ENCODE data around the gene SFT2D1. TPM values are rescaled to one million over a fixed set of nuclear protein-coding genes. Genes with fewer than 3 reads are reported as not detected.

Gene SFT2D1
- total RNA-seq, 1 donor = 25.7 TPM

GRCh38 chr6:166315436-166315835 is 26.9 kb downstream of the SFT2D1 start:
- Histone ChIP-seq H3K4me1 (ENCODE audit: insufficient read depth, low read length) (no peaks in the 10 kb centered on the region), H4K20me1 (ENCODE audit: insufficient read depth, low read length) (no peaks in the 10 kb centered on the region), H3K4me3 (ENCODE audit: insufficient read depth, low read length) (no peak overlapping the region), H3K27me3 (ENCODE audit: insufficient read depth, low read length) (no peaks in the 10 kb centered on the region), H3K4me2 (ENCODE audit: insufficient read depth, low read length) (no peak overlapping the region), H3K36me3 (ENCODE audit: insufficient read depth, low read length) (no peaks in the 10 kb centered on the region), H3K27ac (ENCODE audit: low read depth, low read length) (no peak overlapping the region), H3K9me3 (ENCODE audit: low read depth, low read length) (no peaks in the 10 kb centered on the region), H3K79me2 (ENCODE audit: insufficient read depth, low read length) (no peaks in the 10 kb centered on the region), H2AFZ (ENCODE audit: low read length) (no peak overlapping the region)
- TF ChIP-seq, protein P1, sequence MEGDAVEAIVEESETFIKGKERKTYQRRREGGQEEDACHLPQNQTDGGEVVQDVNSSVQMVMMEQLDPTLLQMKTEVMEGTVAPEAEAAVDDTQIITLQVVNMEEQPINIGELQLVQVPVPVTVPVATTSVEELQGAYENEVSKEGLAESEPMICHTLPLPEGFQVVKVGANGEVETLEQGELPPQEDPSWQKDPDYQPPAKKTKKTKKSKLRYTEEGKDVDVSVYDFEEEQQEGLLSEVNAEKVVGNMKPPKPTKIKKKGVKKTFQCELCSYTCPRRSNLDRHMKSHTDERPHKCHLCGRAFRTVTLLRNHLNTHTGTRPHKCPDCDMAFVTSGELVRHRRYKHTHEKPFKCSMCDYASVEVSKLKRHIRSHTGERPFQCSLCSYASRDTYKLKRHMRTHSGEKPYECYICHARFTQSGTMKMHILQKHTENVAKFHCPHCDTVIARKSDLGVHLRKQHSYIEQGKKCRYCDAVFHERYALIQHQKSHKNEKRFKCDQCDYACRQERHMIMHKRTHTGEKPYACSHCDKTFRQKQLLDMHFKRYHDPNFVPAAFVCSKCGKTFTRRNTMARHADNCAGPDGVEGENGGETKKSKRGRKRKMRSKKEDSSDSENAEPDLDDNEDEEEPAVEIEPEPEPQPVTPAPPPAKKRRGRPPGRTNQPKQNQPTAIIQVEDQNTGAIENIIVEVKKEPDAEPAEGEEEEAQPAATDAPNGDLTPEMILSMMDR (IDR thresholded peaks at IDR 0.05; ENCODE audit: extremely low read depth, low read depth, low read length) = no peak
- DNase-seq (ENCODE audit: insufficient read length, low spot score, missing footprints) = no peak

DNA sequence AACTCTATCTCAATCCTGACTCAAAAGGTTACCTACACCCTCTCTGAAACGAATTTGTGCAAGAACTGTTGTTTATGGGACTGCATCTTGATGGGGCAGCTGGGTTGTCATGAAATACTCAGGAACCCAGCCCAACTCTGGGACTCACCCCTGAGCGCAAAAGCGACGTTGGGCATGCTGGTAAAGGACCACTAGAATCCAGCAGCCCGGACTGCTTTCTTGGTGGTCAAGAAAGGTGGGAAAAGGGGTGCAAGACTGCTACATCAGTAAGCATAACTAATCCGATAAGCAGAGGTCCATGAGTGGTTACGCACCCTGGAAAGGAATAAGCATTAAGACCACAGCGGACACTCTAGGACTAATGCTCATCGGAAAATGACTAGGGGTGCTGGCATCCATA is 27.9 kb downstream of the SFT2D1 start:
- H4K20me1 ChIP-seq (ENCODE audit: insufficient read depth, low read length) = no peaks in the 10 kb centered on the region
- H3K27ac ChIP-seq (ENCODE audit: low read depth, low read length) = no peak overlapping the region
- H3K9me3 ChIP-seq (ENCODE audit: low read depth, low read length) = no peaks in the 10 kb centered on the region
- no peak overlapping the region for H3K4me3 ChIP-seq (ENCODE audit: insufficient read depth, low read length)
- no peak overlapping the region for H2AFZ ChIP-seq (ENCODE audit: low read length)
- no peak overlapping the region for H3K4me2 ChIP-seq (ENCODE audit: insufficient read depth, low read length)
- H3K36me3 ChIP-seq (ENCODE audit: insufficient read depth, low read length) = no peaks in the 10 kb centered on the region
- TF ChIP-seq, protein P1 (IDR thresholded peaks at IDR 0.05; ENCODE audit: extremely low read depth, low read depth, low read length) = no peak
- no peak for DNase-seq (ENCODE audit: insufficient read length, low spot score, missing footprints)
- H3K79me2 ChIP-seq (ENCODE audit: insufficient read depth, low read length) = no peaks in the 10 kb centered on the region
- H3K4me1 ChIP-seq (ENCODE audit: insufficient read depth, low read length) = no peaks in the 10 kb centered on the region
- H3K27me3 ChIP-seq (ENCODE audit: insufficient read depth, low read length) = peaks cover 5% of the 10 kb centered on the region

DNA sequence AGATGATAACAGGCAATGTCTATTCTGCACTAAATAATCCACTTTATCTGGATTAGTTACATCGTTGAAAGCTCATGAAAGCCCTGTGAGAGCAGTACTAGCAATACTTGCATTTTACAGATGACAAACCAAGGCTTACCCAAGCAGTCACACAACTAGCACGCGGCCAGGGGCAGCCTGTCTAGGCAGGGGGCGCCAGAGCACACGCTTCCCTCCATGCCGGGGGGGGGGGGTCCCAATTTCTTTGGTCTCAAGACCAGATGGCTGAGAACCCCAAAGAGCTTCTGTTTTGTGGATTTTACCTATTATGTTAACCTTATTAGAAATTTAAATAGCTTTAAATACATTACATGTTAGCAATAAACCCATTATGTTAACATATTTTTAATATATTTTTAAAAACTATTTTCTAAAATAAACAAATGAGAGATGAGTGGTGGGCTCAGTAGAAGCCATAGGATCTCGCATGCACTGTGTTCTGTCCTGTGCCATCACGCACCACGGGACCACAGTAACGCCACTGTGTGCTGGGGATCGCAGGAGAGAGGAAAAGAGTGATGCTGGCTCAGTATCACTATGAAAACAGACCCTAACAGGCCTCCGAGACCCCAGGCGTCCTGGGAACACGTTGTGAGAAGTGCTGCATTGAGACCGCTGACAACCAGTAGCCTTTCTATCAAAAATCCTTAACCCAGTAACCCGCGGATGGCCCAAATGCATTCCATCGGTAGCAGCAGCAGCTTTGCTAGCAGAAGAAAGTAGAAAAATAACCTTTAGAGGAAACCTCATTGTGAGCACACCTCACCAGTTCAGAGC is 28.9 kb downstream of the SFT2D1 start:
- Histone ChIP-seq H3K27ac (ENCODE audit: low read depth, low read length) (no peak overlapping the region), H3K4me3 (ENCODE audit: insufficient read depth, low read length) (no peak overlapping the region), H3K4me1 (ENCODE audit: insufficient read depth, low read length) (no peaks in the 10 kb centered on the region), H4K20me1 (ENCODE audit: insufficient read depth, low read length) (no peaks in the 10 kb centered on the region), H3K27me3 (ENCODE audit: insufficient read depth, low read length) (peaks cover 15% of the 10 kb centered on the region), H3K36me3 (ENCODE audit: insufficient read depth, low read length) (no peaks in the 10 kb centered on the region), H3K79me2 (ENCODE audit: insufficient read depth, low read length) (no peaks in the 10 kb centered on the region), H2AFZ (ENCODE audit: low read length) (no peak overlapping the region), H3K9me3 (ENCODE audit: low read depth, low read length) (no peaks in the 10 kb centered on the region), H3K4me2 (ENCODE audit: insufficient read depth, low read length) (no peak overlapping the region)
- TF ChIP-seq, protein P1 (IDR thresholded peaks at IDR 0.05; ENCODE audit: extremely low read depth, low read depth, low read length) = peak; percentile 83
- peak; percentile 93 for DNase-seq (ENCODE audit: insufficient read length, low spot score, missing footprints)

GRCh38 chr6:166312832-166313231 is 29.5 kb downstream of the SFT2D1 start:
- Histone ChIP-seq H2AFZ (ENCODE audit: low read length) (no peak overlapping the region), H3K4me3 (ENCODE audit: insufficient read depth, low read length) (no peak overlapping the region), H3K79me2 (ENCODE audit: insufficient read depth, low read length) (no peaks in the 10 kb centered on the region), H3K9me3 (ENCODE audit: low read depth, low read length) (no peaks in the 10 kb centered on the region), H3K4me2 (ENCODE audit: insufficient read depth, low read length) (no peak overlapping the region), H3K27ac (ENCODE audit: low read depth, low read length) (no peak overlapping the region), H3K27me3 (ENCODE audit: insufficient read depth, low read length) (peaks cover 19% of the 10 kb centered on the region), H3K36me3 (ENCODE audit: insufficient read depth, low read length) (no peaks in the 10 kb centered on the region), H4K20me1 (ENCODE audit: insufficient read depth, low read length) (no peaks in the 10 kb centered on the region), H3K4me1 (ENCODE audit: insufficient read depth, low read length) (no peaks in the 10 kb centered on the region)
- TF ChIP-seq, protein P1 (IDR thresholded peaks at IDR 0.05; ENCODE audit: extremely low read depth, low read depth, low read length) = no peak
- no peak for DNase-seq (ENCODE audit: insufficient read length, low spot score, missing footprints)
